ENCODE data around the gene TANGO6.

DNA sequence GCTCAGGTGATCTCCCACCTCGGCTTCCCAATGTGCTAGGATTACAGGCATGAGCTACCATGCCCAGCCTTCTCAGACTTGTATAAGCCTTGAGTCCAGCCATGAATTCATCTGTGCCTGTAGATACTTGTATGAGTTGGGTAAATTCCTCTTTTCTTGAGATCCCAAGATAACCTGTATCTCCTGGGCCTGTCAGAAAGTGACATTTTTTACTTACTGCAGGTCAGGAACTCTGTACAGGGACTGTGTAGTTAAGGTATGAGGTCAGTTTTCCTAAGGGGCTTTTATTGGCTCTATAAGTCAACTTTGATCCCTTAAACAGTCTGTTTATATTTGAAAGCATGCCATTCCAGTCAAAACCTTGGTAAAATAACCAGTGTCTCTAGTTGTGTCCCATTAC is 155.8 kb downstream of the TANGO6 start:
- TF ChIP-seq POLR2A (IDR thresholded peaks at IDR 0.05; ENCODE audit: low read length) (no peak), GATA1 (IDR thresholded peaks at IDR 0.05; ENCODE audit: low read depth, low read length) (no peak)
